GM21717 (cell line): ENCODE data around the gene BARHL1.
"Not testable (repeated sequence)": the region's sequence is repeated elsewhere in the genome, so short reads cannot be mapped to it uniquely, and the experiment has no call there.

Source experiments
- ATAC-seq: cut with Tn5 transposase; IDR thresholded peaks from one replicate; pipeline ENCODE4 v1.9.1; 2021; ENCODE audit warnings: mild to moderate bottlenecking, moderate library complexity; ENCODE audit not compliant: unreplicated experiment

BARHL1 gene

GRCh38 chr9:132556235-132556634 is 26.2 kb upstream of the BARHL1 start:
- no peak for ATAC-seq

GRCh38 chr9:132556714-132557113 is 25.7 kb upstream of the BARHL1 start:
- ATAC-seq, result no peak

GRCh38 chr9:132557159-132557558 is 25.2 kb upstream of the BARHL1 start:
- no peak for ATAC-seq

GRCh38 chr9:132559711-132560110 is 22.7 kb upstream of the BARHL1 start:
- ATAC-seq, result no peak

- no peak for ATAC-seq
These were observed 21.7 kb upstream of the BARHL1 start for GRCh38 chr9:132560616-132561202.

- no peak for ATAC-seq
These were observed 20.2 kb upstream of the BARHL1 start for GRCh38 chr9:132562306-132562573.

GRCh38 chr9:132564526-132564925 is 17.9 kb upstream of the BARHL1 start:
- ATAC-seq, result no peak

GRCh38 chr9:132568787-132569186 is 13.6 kb upstream of the BARHL1 start:
- not testable (repeated sequence) for ATAC-seq

GRCh38 chr9:132571806-132572600 is 10.4 kb upstream of the BARHL1 start:
- no peak for ATAC-seq

- ATAC-seq, result no peak
These were observed 9.5 kb upstream of the BARHL1 start for GRCh38 chr9:132572921-132573320.

GRCh38 chr9:132575005-132575609 is 7.3 kb upstream of the BARHL1 start:
- no peak for ATAC-seq

- no peak for ATAC-seq
These were observed 6.6 kb upstream of the BARHL1 start for GRCh38 chr9:132575811-132576210.

- no peak for ATAC-seq
These were observed 5.3 kb upstream of the BARHL1 start for GRCh38 chr9:132577119-132577518.

GRCh38 chr9:132578367-132578932 is 4.0 kb upstream of the BARHL1 start:
- no peak for ATAC-seq

GRCh38 chr9:132579427-132579798 is 3.0 kb upstream of the BARHL1 start:
- ATAC-seq, result no peak

- no peak for ATAC-seq
These were observed 579 bp downstream of the BARHL1 start for GRCh38 chr9:132582786-132583583.

- ATAC-seq, result no peak
These were observed 1.3 kb downstream of the BARHL1 start for GRCh38 chr9:132583584-132584304.

GRCh38 chr9:132584601-132585560 is 2.5 kb downstream of the BARHL1 start:
- ATAC-seq, result no peak

- ATAC-seq, result no peak
These were observed 3.8 kb downstream of the BARHL1 start for GRCh38 chr9:132585954-132586829.
